DMS79 (cell line): Measurements from ENCODE around the gene RPL14.
A peak's percentile ranks its signal among the peaks of the same experiment; 100 is the strongest.
"Not testable (repeated sequence)": the region's sequence is repeated elsewhere in the genome, so short reads cannot be mapped to it uniquely, and the experiment has no call there.

Experiments
- DNase-seq: peaks from one replicate; lab custom pipeline; 2025; lab: John Stamatoyannopoulos, UW

RPL14 gene

DNA sequence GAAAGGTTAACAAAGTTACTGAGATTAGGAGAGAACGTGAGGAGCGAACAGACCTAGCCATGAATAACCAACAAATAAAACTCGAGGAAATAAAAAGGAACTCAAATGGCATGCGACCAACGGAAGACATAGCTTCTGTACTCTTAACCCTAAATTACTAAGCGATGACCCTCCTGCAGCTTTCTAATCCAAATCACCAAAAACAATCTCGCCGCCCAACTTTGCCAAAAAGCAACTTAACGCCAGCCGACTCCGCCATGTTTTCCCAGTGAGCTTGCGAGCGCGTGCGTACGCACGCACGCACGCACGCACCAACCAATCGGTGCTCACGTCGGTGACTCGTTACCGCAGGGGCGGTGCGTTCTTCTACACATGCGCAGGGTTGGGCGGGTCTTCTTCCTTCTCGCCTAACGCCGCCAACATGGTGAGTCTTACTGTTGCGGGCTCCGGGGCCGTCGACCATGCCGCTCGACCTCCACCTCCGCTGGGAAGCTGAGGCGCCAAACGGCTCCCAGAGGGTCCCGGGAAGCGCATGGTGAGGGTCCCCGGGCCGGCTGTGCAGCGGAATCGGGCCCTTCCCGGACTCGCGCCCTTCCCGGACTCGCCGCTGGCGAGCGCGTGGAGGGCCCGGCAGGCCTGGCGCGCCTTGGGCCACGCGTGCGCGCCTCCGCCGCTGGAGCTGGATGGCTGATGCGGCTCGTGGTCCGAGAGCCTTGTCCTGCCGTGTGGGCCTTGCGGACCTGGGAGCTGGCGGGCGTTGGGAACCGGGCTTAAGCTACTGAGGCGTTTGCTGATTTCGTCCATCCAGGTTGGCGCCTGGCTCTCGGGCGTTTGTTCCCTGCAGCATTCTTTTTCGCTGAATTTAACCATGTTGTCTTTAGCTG lies at the start of gene RPL14:
TSS of gene RPL14 (plus strand) at position 400 of the 884 bp plus-strand sequence. CDS start at position 533, 133 bp downstream.
- DNase-seq, result peak; percentile 70

GRCh38 chr3:40407611-40408010 lies 49.5 kb upstream of the RPL14 start:
- no peak for DNase-seq

- peak; percentile 2 for DNase-seq
Observed at GRCh38 chr3:40414270-40414669, 42.9 kb upstream of the RPL14 start.

DNA sequence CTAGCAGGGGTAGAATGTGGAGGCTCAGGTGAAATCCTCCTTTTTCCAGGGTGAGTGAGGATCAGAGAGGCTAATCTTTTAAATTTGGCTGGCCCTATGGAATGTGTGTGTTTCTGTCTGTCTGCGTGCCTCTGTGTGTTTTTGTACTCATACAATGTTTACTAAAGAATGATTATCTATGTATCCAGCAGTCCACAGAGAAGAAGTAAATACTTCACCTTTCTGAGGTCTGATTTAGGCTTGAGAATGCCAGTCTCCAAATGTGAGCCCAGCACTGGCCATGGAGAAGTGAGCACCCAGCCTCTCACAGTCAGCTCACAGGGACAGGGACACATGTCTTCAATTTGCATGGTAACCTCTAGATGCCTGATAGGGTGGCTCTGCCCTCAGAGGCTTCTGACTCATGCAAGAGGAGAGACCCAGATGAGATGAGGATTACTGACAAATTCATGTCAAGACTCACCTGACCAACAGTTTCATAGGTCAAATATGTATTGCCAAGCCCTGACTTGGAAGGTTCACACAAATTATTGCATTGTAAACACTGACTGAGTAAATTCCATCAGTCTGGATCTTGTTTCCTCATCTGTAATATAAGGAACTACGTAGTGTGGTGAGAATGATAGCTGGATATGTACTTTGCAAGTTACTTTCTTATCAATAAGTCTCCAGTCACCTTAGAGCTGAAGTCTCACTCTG lies 39.1 kb upstream of the RPL14 start:
- no peak for DNase-seq

DNA sequence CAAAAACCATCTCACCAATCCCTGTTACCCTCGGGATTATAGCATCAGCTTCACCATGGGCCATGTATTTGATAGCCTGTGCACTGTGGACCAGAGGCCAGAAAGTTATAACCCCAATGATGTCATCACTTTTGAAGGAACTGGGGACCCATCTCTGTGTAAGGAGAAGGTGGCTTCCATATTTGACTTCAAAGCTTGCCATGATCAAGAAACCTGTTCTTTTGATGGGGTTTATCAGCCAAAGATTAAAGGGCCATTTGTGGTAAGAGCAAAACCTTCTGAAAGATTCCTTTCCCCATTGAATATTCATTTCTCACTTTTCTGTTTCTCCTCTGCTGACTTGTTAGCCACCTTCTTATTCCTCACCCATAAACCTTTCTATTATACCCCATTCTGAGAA lies 34.3 kb upstream of the RPL14 start:
- DNase-seq, result no peak

GRCh38 chr3:40427045-40427669 lies 30.0 kb upstream of the RPL14 start:
- DNase-seq, result no peak

DNA sequence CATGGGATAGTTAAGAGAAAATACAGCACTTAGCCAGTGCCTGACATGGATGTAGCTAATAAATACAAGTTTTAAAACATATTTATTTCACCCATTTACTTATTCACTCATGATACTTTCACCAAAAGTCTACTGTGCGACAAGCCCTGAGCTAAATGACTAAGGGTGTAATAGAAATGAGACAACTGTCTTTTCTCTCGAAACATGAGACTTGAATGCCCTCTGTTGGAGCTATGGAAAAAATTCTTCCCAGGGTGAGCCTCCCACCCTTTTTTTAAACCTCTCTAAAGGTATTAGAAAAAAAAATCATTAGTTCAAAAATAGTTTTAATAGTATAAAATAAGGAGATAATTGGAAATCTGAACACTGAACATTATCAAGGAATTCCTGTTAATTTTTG lies 24.3 kb upstream of the RPL14 start:
- no peak for DNase-seq

DNA sequence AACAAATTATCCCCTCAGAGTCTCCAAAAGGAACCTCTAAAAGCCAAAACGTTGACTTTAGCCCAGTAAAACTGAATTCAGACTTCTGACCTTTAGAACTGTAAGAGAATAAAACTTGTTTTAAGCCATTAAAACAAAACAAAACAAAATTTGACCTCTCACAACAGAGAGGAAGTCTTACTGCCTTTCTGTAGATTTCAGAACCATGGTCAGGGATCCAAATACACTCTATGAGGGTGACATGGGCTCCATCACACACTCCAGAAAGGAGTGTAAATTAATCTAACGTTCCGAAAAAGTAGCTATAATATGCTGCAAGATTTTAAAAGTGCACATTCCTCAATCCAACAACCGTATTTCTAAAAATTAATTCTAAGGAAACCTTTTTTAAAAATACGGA lies 19.2 kb upstream of the RPL14 start:
- no peak for DNase-seq

DNA sequence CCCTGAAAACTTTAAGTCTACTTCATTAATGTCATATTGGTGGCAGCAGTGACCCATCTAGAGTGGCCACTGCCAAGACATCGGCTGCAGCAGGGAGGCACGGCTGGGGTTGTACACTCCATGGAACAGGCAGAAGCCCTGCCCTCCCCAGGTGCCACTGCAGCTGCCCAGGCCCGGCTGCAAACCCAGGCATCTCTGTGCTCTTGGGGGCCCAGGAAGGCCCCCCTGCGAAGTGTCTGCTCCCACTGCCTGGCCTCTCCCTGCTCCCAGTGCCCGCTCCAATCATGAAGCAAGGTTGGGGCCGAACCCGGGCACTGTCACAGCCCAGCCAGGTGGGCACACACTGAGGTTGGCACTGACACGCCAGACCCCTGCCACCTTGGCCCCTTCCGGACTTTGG lies 12.1 kb upstream of the RPL14 start:
- DNase-seq, result no peak

- DNase-seq, result no peak
Observed at GRCh38 chr3:40445880-40446279, 11.3 kb upstream of the RPL14 start.

DNA sequence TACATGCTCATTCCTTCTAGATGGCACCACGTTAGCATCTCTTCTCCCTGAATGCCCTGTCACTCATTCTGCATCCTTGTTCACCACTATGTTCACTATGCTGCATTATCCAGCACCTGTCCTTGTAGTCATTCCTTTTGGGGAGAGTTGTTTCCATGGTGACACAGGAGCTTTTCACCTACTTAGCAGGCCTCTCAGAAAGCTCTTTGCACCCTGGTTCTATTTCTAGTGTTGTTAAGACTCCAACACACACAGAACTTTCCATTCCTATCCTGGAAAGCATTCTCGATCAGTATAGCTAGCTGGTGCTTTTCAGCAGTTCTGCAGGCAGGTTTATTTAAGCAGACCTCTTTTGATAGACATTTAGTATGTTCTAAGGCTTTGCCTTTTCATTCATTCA lies 6.7 kb upstream of the RPL14 start:
- DNase-seq, result no peak

DNA sequence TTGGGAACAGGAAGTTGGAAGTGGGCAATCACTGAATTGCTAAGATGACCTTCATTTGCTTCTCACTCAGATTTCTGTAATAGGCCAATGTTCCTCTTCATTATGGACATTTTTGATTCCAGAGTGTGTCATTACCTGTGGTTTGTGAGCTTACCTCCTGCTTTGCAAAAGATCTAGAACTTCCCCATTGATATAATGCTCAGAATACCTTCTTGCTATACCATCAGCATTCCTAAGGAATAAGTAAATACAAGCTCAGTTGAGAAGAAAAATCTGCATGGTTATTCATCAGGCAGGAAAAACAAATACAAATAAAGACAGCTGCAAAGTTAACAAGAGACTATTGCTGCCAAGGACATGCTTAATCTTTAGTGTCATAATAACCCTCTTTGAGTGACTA lies 5.6 kb upstream of the RPL14 start:
- no peak for DNase-seq

DNA sequence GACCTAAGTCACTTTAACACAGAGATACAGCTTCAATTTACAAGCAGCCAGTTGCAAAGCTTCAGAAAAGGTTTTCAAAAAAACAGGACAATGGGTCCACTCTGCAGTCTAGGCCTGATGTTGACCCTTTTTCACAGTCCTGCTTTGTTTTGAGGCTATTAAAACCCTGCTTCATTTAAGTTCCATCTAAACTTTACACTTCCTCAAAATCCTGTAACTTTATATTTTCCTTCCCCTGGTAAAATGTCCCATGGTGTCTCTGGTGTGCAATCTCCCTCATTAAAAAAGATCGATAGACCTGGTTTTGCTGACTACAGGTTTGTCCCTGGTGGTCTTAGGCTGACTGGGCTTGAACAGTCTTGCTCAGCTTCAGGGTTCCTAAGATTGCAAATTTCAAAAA lies 5.1 kb upstream of the RPL14 start:
- DNase-seq, result no peak

GRCh38 chr3:40452562-40452875 lies 4.6 kb upstream of the RPL14 start:
- no peak for DNase-seq

DNA sequence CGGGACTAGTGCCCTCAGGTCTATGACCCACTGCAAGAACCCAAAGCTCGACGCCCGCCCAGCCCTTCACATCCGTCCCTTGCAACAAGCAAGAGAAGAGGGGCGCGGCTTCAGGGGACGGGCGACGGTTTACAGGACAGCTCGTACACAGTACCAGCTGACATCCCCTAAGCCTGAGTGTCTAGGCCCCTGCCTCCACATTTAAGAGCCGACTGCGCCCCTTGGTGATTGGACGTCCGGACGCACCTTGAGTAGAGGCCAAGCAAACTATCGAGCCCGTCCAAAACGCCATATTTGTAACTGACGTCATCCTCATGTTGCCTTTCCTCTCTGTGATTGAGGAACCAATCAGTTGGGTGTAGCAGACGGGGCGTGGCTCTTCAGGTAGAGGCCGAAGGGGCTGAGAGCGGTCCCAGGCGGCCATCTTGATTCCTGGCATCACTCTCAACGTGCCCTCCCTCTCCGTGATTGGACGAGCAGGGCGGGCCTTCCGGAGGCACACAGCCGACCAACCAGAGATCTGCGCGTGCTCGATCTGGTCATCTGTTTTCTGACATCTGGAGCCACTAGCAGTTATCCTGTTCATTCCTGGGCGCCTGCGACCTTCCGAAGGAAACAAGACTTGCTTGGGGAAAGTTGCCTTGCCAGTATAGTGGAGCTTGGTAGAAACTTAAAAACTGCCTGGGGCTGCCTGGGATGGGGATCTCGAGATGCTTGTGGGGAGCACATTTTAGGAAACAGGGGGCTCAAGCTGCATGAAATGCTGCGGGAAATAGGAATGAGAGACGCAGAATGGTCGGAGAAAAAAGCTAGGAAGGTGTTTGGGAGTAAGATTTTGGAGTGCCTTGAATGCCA lies 4.0 kb upstream of the RPL14 start:
- peak; percentile 95 for DNase-seq

GRCh38 chr3:40453933-40454332 lies 3.2 kb upstream of the RPL14 start:
- no peak for DNase-seq

- DNase-seq, result no peak
Observed at GRCh38 chr3:40455328-40455727, 1.8 kb upstream of the RPL14 start.

- no peak for DNase-seq
Observed at GRCh38 chr3:40456279-40456939, 730 bp upstream of the RPL14 start.

DNA sequence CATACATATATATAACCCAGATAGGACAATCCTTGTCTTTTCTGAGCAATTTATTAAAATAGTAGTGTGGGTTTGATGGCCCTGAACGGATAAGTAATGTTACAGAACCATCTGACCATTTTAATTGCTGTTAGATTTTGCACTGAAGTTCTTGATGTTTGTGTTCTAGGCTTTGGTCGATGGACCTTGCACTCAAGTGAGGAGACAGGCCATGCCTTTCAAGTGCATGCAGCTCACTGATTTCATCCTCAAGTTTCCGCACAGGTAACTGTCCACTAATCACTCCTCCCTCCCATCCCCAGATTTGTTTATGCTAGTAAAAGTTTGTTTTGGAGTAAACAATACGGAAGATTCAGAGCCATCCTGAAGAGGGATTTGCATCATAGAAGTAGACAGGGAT lies 1.3 kb downstream of the RPL14 start:
- DNase-seq, result no peak

DNA sequence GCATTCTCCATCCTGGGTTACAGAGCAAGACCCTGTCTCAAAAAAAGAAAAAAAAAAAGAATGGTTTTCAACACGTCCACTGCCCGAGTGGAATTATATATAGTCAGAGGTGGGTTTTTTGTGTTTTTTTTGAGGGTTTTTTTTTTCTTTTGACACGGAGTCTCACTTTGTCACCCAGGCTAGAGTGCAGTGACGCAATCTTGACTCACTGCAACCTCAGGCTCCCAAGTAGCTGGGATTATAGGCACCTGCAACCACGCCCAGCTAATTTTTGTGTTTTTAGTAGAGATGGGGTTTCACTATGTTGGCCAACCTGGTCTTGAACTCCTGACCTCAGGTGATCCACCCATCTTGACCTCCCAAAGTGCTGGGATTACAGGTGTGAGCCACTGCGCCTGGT lies 3.3 kb downstream of the RPL14 start:
- DNase-seq, result not testable (repeated sequence)

DNA sequence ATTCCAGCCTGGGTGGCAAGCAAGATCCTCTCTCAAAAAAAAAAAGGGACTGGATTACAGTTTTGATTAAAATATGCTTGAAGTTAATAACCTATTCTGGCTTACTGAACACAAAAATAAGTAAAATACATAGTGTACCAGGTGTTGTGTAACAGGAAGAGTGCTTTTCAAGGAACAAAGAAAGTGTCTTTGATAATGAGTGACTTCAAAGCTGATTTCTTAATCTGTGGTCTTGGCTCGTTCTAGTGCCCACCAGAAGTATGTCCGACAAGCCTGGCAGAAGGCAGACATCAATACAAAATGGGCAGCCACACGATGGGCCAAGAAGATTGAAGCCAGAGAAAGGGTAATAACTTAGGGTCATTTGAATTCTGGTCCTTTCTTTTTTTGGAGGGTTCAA lies 4.0 kb downstream of the RPL14 start:
- DNase-seq, result no peak

GRCh38 chr3:40462838-40463237 lies 5.7 kb downstream of the RPL14 start:
- DNase-seq, result not testable (repeated sequence)
